HEK293 (cell line): ENCODE results near the gene LIN54.

ENCODE experiments used
- ATF2 ChIP-seq: fragments of 450-650 bp; formaldehyde crosslinking; IDR thresholded peaks from 2 replicates; pipeline ENCODE4 v1.5.1; 2016; ENCODE audit warnings: missing biosample characterization, missing genetic modification characterization, low read depth
- BCL11A ChIP-seq: fragments of 450-650 bp; formaldehyde crosslinking; IDR thresholded peaks from 2 replicates; pipeline ENCODE4 v1.5.1; 2016; ENCODE audit warnings: low read depth, missing biosample characterization, missing genetic modification characterization
- CTCF ChIP-seq: fragments of 450-650 bp; formaldehyde crosslinking; IDR thresholded peaks from 2 replicates; pipeline ENCODE4 v1.5.1; 2016; ENCODE audit warnings: missing biosample characterization, missing genetic modification characterization
- ELK4 ChIP-seq: IDR thresholded peaks from 2 replicates; pipeline ENCODE4 v1.6.1; 2011; ENCODE audit warnings: mild to moderate bottlenecking, low read depth, low read length, borderline replicate concordance
- PATZ1 ChIP-seq: fragments of 450-650 bp; formaldehyde crosslinking; IDR thresholded peaks from 2 replicates; pipeline ENCODE4 v1.5.1; 2016; ENCODE audit warnings: missing biosample characterization, missing genetic modification characterization
- PRDM10 ChIP-seq: fragments of 450-650 bp; formaldehyde crosslinking; IDR thresholded peaks from 2 replicates; pipeline ENCODE4 v1.5.1; 2016; ENCODE audit warnings: missing biosample characterization, missing genetic modification characterization
- ZBTB20 ChIP-seq: fragments of 450-650 bp; formaldehyde crosslinking; IDR thresholded peaks from 2 replicates; pipeline ENCODE4 v1.5.1; 2016; ENCODE audit warnings: missing biosample characterization, missing genetic modification characterization
- ZNF148 ChIP-seq: fragments of 450-650 bp; formaldehyde crosslinking; IDR thresholded peaks from 2 replicates; pipeline ENCODE4 v1.5.0; 2017; ENCODE audit warnings: missing biosample characterization, missing genetic modification characterization, borderline replicate concordance
- ZNF155 ChIP-seq: fragments of 450-650 bp; formaldehyde crosslinking; IDR thresholded peaks from 2 replicates; pipeline ENCODE4 v1.5.1; 2016; ENCODE audit warnings: missing biosample characterization, missing genetic modification characterization
- ZNF341 ChIP-seq: fragments of 450-650 bp; formaldehyde crosslinking; IDR thresholded peaks from 2 replicates; pipeline ENCODE4; 2016; ENCODE audit warnings: low read depth, missing biosample characterization, missing genetic modification characterization
- ZNF394 ChIP-seq: fragments of 450-650 bp; formaldehyde crosslinking; IDR thresholded peaks from 2 replicates; pipeline ENCODE4 v1.5.1; 2016; ENCODE audit warnings: missing biosample characterization, missing genetic modification characterization, mild to moderate bottlenecking, moderate library complexity, borderline replicate concordance
- ZNF670 ChIP-seq: fragments of 450-650 bp; formaldehyde crosslinking; IDR thresholded peaks from 2 replicates; pipeline ENCODE4 v1.5.1; 2016; ENCODE audit warnings: missing biosample characterization, missing genetic modification characterization, low read depth
- ZNF768 ChIP-seq: fragments of 450-650 bp; formaldehyde crosslinking; IDR thresholded peaks from 2 replicates; pipeline ENCODE4 v1.5.1; 2018; ENCODE audit warnings: missing biosample characterization, mild to moderate bottlenecking, missing genetic modification characterization
- ZNF830 ChIP-seq: fragments of 450-650 bp; IDR thresholded peaks from 2 replicates; pipeline ENCODE4 v1.5.0; 2018; ENCODE audit warnings: missing biosample characterization, missing genetic modification characterization, low read depth, mild to moderate bottlenecking, moderate library complexity

- TF ChIP-seq ZNF768 (tag by site-specific recombination) (no peak), ELK4 (no peak), ZBTB20 (no peak), CTCF (tag by site-specific recombination) (no peak), PATZ1 (tag by site-specific recombination) (no peak), PRDM10 (no peak), ZNF670 (tag by site-specific recombination) (no peak), ATF2 (tag by site-specific recombination) (no peak), ZNF394 (tag by site-specific recombination) (no peak), ZNF155 (tag by site-specific recombination) (no peak), BCL11A (tag by site-specific recombination) (no peak), ZNF341 (tag by site-specific recombination) (no peak), ZNF830 (tag by site-specific recombination) (no peak), ZNF148 (tag by site-specific recombination) (no peak)
Measured at GRCh38 chr4:82893942-82894341, 116.7 kb downstream of the LIN54 start.
